Measurements from ENCODE around the gene HOXC10. TPM values are rescaled to one million over a fixed set of nuclear protein-coding genes. Genes with fewer than 3 reads are reported as not detected.

Gene HOXC10
- total RNA-seq, 4 donors from 2014 or later, result 7.6 to 20.9 (median 12.0) TPM

- TF ChIP-seq, protein P1, sequence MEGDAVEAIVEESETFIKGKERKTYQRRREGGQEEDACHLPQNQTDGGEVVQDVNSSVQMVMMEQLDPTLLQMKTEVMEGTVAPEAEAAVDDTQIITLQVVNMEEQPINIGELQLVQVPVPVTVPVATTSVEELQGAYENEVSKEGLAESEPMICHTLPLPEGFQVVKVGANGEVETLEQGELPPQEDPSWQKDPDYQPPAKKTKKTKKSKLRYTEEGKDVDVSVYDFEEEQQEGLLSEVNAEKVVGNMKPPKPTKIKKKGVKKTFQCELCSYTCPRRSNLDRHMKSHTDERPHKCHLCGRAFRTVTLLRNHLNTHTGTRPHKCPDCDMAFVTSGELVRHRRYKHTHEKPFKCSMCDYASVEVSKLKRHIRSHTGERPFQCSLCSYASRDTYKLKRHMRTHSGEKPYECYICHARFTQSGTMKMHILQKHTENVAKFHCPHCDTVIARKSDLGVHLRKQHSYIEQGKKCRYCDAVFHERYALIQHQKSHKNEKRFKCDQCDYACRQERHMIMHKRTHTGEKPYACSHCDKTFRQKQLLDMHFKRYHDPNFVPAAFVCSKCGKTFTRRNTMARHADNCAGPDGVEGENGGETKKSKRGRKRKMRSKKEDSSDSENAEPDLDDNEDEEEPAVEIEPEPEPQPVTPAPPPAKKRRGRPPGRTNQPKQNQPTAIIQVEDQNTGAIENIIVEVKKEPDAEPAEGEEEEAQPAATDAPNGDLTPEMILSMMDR (IDR thresholded peaks at IDR 0.05; ENCODE audit: low read depth), result no peak
These were observed 39.8 kb upstream of the HOXC10 start for GRCh38 chr12:53944907-53945847.

DNA sequence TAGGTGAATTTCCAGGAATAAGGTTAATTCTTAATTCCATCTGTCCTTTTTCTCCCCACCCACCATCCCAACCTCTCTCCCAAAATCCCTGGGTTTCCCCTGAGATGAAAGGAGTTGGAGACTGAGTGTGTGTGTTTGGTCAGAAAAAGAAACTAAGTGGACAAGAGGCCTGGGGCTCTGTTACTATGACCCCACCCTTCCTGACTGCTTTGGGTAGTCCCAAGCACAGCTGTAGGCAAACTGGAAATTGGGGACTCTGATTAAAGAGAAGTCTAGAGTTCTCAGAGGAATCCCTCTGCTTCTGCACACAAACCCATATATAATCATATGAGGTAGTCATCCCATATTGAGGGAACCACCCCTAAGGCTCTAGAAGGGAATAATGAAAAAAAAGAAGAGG, 37.2 kb upstream of the HOXC10 start:
- TF ChIP-seq, protein P1 (IDR thresholded peaks at IDR 0.05; ENCODE audit: low read depth), result no peak

GRCh38 chr12:53948650-53949593, 36.0 kb upstream of the HOXC10 start:
- TF ChIP-seq, protein P1 (IDR thresholded peaks at IDR 0.05; ENCODE audit: low read depth), result no peak

GRCh38 chr12:53949631-53950436, 35.1 kb upstream of the HOXC10 start:
- TF ChIP-seq, protein P1 (IDR thresholded peaks at IDR 0.05; ENCODE audit: low read depth), result no peak

DNA sequence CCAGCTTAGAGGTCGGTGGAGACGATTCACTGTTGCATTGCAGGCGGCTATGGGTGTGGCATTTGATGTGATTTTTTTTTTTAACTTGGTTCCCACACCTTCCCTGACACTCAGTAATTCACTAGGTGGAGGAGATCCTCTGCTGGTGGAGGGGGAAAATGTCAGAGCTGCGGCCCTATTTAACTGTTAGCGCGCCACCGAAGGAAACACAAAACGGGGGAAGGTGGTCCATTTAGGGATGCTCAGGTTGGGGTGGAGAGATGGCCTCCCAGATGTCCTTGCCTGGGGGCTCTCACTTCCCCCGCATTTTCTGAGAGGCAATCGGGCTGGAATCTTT, 34.5 kb upstream of the HOXC10 start:
- TF ChIP-seq, protein P1 (IDR thresholded peaks at IDR 0.05; ENCODE audit: low read depth), result no peak

DNA sequence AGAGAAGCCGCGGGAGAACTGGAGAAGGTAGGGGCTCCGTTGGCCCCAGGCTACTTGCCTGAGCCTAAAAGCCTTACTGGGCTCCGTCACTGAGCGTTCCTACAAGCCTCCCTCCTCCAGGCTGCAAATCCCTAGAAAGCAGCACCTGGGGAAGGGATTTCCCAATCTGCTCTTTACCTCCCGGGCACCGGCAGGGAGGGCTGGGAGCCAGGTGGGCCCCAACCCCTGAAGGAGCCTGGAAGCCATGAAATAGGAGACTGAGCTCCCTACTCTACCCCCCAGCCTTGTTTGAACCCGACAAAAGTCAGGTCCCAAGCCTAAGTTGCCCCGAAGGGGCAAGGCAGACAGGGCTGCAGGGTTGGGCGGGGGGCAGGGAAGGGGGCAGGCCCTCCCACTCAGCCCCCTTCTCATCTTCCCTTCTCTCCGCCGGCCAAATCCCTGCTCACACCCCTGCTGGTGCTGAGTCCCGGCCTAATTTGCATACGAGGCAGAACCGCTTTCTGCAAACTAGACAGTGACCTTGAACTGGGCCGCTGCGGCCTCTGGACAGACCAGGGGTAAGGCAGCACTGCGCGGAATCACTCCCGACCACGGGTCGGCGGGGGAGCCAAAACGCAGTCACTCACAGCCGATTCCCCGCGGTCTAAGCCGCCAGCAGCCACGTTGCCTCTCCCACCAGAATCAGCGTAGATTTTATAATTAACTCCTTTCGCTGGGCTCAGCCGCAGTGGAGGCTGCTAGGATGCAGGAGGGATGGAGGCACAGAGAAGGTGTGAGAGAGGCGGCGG, 34.0 kb upstream of the HOXC10 start:
- TF ChIP-seq, protein P1 (IDR thresholded peaks at IDR 0.05; ENCODE audit: low read depth), result no peak

Data from subcutaneous adipose tissue (tissue), 4 donors.